GM21529 (cell line): ENCODE data around the gene DCP2.
"Not testable (repeated sequence)": the region's sequence is repeated elsewhere in the genome, so short reads cannot be mapped to it uniquely, and the experiment has no call there.

Experiments
- ATAC-seq: cut with Tn5 transposase; IDR thresholded peaks from one replicate; pipeline ENCODE4 v1.9.1; 2021; ENCODE audit not compliant: unreplicated experiment

DCP2 gene

GRCh38 chr5:112976432-112977309, at the start of gene DCP2:
Gene DCP2, plus strand, starts transcription at chr5:112976798. Its CDS starts 136 bp downstream, at chr5:112976934.
- peak; percentile 96 for ATAC-seq

GRCh38 chr5:112929336-112930081, 47.1 kb upstream of the DCP2 start:
- peak; percentile 66 for ATAC-seq

- peak; percentile 48 for ATAC-seq
Observed at GRCh38 chr5:112930082-112930344, 46.6 kb upstream of the DCP2 start.

- no peak for ATAC-seq
Observed at GRCh38 chr5:112931473-112931872, 45.1 kb upstream of the DCP2 start.

GRCh38 chr5:112933105-112933504, 43.5 kb upstream of the DCP2 start:
- no peak for ATAC-seq

- ATAC-seq = no peak
Observed at GRCh38 chr5:112933651-112934365, 42.8 kb upstream of the DCP2 start.

GRCh38 chr5:112934366-112934663, 42.3 kb upstream of the DCP2 start:
- ATAC-seq = no peak

GRCh38 chr5:112935675-112936074, 40.9 kb upstream of the DCP2 start:
- ATAC-seq = no peak

GRCh38 chr5:112938286-112938685, 38.3 kb upstream of the DCP2 start:
- ATAC-seq = no peak

- no peak for ATAC-seq
Observed at GRCh38 chr5:112940670-112941069, 35.9 kb upstream of the DCP2 start.

- ATAC-seq = no peak
Observed at GRCh38 chr5:112948458-112948857, 28.1 kb upstream of the DCP2 start.

GRCh38 chr5:112951124-112951702, 25.4 kb upstream of the DCP2 start:
- ATAC-seq = peak; percentile 94

GRCh38 chr5:112956606-112957005, 20.0 kb upstream of the DCP2 start:
- ATAC-seq = no peak

GRCh38 chr5:112957036-112957808, 19.4 kb upstream of the DCP2 start:
- ATAC-seq = no peak

- peak; percentile 90 for ATAC-seq
Observed at GRCh38 chr5:112958093-112959088, 18.2 kb upstream of the DCP2 start.

- not testable (repeated sequence) for ATAC-seq
Observed at GRCh38 chr5:112959872-112960271, 16.7 kb upstream of the DCP2 start.

GRCh38 chr5:112960315-112960714, 16.3 kb upstream of the DCP2 start:
- no peak for ATAC-seq

GRCh38 chr5:112960863-112961504, 15.6 kb upstream of the DCP2 start:
- ATAC-seq = no peak

GRCh38 chr5:112963374-112963733, 13.2 kb upstream of the DCP2 start:
- ATAC-seq = not testable (repeated sequence)
